Body of pancreas (tissue), 4 donors: Measurements from ENCODE around the gene ARHGAP15.

Experiments used
- CTCF ChIP-seq, 7 experiments: fragments of 450-650 bp in 4 of 7; fragments of 200-600 bp in 3 of 7; sonication (generic) in 3 of 7; IDR thresholded peaks; one replicate each; pipeline ENCODE4 v1.5.1; 2016 to 2019; ENCODE audit warnings: antibody characterized with exemption in 7 of 7
- POLR2A ChIP-seq, 3 donors: fragments of 450-650 bp; IDR thresholded peaks; one replicate each; pipeline ENCODE4 v1.6.1; 2016; ENCODE audit warnings: antibody characterized with exemption in 3 of 3, mild to moderate bottlenecking in 2 of 3

GRCh38 chr2:143157418-143157817, 28.2 kb downstream of the ARHGAP15 start:
- TF ChIP-seq CTCF (IDR thresholded peaks at IDR 0.05) (no peak), POLR2A (IDR thresholded peaks at IDR 0.05) (no peak)
